NCI-H1694 treated with DMSO at 0.1 percent for 48 hours (cell line): ENCODE results near the gene ATP4B.
A peak's percentile ranks its signal among the peaks of the same experiment; 100 is the strongest.

Source experiments
- DNase-seq: peaks from one replicate; lab custom pipeline; 2025; lab: John Stamatoyannopoulos, UW

The ATP4B gene

GRCh38 chr13:113657851-113658741 lies at the start of gene ATP4B:
Gene ATP4B, minus strand, starts transcription at chr13:113658198. Its CDS starts 54 bp downstream, at chr13:113658144.
- no peak for DNase-seq

DNA sequence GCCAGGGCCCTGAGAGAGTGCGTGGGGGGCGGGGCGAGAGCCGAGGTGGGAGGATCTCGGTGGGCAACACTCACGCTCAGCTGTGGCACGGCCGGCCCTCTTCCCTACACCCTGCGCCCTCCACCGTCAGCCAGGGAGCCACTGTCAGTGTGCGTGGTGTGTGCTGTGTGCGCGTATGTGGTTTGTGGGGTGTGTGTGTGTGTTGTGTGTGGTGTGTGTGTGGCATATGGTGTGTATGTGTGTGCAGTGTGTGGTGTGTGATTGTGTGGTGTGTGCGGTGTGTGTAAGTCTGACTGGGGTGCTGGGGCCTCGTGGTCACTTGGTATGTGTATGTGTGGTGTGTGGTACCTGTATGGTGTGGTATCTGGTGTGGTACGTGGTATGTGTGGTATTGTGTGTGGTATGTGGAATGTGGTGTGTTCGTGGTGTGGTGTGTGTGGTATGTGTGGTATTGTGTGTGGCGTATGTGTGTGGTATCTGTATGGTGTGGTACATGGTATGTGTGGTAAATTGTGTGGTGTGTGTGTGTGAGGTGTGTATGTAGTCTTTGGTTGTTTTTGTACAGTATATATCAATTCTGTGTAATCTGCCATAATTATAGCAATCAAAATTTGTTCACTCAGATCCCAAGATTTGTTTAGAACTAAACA lies 14.1 kb upstream of the ATP4B start:
- no peak for DNase-seq

DNA sequence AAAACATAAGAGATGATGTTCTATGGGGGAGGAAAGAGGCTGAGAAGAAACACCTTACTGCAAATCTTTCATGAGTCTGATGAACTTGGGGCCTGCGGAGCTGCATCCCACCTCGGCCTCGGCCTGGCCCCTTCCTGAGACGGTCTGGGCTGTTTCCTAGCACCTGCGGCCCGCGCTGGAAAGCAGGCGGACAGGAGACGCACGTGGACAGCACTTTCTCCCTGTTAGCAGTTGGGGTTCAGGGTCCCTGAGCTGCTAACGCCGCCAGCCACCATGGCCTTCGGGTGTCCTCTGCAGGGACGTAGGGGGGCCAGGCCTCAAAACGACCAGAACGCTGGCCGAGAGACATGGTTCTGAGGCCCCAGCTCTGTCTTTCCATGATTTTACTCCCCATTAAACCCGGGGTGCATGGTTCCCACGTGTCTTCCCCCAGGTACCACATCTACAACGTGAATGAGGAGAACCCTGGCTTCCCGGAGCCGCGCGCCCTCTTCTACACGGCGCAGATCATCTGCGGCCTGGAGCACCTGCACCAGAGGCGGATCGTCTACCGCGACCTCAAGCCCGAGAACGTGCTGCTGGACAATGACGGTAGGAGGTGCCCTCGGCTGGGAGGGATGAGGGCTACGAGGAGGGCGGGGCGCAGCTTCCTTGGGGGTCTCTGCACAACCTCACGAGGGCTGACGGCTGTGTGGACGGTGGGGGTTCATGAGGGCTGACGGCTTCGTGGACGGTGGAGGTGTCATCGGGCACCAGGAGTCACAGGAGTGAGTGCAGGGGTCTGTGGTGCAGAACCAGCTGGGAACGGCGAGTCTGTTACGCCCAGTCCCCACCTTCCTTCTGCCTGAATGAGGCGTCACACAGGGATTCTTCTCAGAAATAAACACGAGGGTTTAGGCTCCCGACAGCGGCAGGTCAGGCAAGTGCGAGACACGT lies 13.3 kb upstream of the ATP4B start:
- DNase-seq: no peak

- DNase-seq: no peak
Measured at GRCh38 chr13:113670541-113670940, 12.5 kb upstream of the ATP4B start.

DNA sequence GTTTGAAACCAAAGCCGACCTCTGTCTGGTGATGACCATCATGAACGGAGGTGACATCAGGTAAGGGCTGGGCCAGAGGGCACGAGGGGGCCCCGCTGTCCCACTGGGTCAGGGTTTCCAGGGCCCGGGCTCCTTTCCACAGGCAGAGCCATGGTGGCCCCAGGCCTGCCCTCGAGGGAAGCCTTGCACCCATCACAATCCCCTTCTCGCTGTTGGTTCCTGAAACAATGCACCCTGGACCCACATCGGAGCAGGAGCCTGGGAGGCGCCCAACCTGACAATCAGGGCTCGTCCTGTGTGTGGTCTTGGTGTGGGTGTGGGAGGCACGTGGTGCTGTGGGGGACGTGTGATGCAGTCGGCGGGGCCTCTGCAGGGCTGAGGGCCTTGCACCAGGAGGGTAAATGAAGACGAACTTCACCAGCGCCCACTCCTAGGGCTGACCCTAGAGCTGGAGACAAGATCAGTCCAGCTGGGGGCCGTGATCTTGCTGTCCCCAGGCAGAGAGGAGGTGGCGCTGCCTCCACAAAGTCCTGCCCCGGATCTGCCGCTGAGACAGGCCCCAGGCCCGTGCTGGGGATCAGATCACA lies 11.8 kb upstream of the ATP4B start:
- no peak for DNase-seq

DNA sequence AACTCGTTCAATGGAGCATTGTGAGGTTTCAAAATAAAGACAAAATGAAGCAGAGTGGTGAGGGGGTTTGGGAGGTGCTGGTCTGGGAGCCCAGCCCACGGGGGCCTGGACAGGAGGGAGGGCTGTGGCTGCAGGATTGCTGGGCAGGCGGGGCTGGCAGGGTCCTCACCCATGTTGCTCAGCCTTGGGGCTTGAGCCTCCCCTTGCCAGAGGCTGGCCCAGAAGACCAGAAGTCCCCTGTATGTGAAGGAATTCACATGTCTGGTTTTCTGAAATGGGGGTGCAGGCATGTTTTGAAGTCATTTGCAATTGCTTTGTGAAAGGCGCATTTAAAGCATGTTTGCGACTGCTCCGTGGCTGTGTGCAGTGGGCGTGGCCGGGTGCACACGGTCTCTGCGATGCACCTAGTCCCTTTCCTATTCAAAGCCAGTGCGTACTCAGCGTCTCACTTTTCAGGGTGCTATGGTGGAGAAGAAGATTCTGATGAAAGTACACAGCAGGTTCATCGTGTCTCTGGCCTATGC lies 11.3 kb upstream of the ATP4B start:
- DNase-seq: no peak

- no peak for DNase-seq
Measured at GRCh38 chr13:113668491-113668971, 10.5 kb upstream of the ATP4B start.

- DNase-seq: no peak
Measured at GRCh38 chr13:113667771-113668490, 9.9 kb upstream of the ATP4B start.

DNA sequence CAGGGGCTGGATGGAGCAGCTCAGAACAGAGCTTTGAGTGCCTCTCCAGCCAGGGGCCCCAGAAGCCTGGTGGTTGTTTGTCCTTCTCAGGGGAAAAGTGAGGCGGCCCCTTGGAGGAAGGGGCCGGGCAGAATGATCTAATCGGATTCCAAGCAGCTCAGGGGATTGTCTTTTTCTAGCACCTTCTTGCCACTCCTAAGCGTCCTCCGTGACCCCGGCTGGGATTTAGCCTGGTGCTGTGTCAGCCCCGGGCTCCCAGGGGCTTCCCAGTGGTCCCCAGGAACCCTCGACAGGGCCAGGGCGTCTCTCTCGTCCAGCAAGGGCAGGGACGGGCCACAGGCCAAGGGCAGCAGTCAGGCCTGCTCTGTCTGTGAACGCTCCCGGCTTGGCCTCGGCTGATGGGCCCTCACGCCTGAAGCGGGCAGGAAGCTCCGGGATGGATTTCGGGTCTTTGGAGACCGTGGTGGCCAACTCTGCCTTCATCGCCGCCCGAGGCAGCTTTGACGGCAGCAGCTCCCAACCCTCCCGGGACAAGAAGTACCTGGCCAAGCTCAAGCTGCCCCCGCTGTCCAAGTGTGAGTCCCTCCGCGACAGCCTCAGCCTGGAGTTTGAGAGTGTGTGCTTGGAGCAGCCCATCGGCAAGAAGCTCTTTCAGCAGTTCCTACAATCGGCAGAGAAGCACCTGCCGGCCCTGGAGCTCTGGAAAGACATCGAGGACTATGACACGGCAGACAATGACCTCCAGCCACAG lies 9.1 kb upstream of the ATP4B start, which contains the start of gene GRK1:
GRK1 (plus strand) TSS at position 269 of the 751 bp plus-strand sequence; CDS start at position 437, 168 bp downstream.
- no peak for DNase-seq

DNA sequence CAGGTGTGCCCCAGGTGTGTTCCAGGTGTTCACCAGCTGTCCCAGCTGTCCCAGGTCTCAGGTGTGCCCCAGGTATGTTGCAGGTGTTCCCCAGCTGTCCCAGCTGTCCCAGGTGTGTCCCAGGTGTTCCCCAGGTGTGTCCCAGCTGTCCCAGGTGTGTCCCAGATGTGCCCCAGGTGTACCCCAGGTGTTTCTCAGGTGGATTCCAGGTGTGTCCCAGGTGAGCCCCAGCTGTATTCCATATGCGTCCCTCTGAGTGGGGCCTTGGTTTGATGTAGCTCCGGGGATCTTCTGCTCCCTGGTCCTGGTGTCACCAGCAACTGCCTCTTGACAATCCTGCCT lies 8.3 kb upstream of the ATP4B start:
- no peak for DNase-seq

GRCh38 chr13:113665597-113666328 lies 7.8 kb upstream of the ATP4B start:
- no peak for DNase-seq

- no peak for DNase-seq
Measured at GRCh38 chr13:113664751-113665596, 7.0 kb upstream of the ATP4B start.

DNA sequence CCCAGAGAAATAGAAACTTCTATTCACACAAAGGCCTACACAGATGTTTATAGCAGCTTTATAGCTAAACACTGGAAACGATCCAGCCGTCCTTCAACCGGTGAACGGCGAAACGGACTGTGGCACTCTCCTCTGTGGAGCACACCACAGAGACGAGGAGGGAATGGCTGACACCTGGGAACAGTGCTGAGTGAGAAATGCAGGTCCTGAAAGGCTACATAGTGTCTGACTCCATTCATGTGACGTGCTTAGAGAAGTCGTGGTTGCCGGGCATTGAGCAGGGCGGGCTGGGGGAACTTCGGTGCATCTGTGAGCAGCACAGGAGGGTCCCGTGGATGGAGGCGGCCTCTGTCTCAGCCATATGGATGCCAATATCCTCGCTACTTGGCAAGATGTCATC lies 5.9 kb upstream of the ATP4B start:
- DNase-seq: peak; percentile 62

- DNase-seq: no peak
Measured at GRCh38 chr13:113661509-113661908, 3.5 kb upstream of the ATP4B start.

DNA sequence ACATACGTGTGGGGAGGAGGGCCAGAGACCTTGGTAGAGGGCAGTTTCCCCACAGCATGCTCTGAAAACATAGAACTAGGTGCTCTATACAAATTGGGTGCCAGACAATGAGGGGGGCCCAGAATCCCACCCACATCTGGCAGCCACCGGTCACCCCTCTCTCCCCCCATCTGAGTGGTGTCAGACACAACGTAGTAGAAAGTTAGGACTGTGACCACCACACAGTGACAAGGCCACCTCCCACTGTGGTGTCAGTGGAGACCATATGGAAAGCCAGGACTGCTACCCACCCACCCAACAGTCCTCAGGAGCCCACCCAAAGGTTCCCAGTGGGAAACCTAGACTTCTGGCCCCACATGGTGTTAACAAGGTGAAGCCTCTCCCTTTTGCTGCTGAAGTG lies 2.1 kb upstream of the ATP4B start:
- no peak for DNase-seq

DNA sequence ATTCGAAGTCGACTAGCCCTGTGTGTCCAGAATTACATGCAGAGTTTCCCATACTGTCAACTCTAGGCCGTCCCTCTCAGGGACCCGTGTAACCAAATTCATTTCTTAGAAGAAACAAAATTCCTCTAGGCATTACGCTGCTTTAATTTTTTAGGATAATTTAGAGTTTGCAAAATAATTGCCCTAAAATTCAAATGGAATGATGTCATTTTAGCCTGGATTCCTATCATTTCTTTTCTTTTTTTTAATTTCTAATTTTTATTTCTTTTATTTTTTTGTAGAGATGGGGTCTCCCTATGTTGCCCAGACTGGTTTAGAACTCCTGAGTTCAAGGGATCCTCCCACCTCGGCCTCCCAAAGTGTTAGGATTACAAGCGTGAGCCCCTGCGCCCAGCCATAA lies 1.3 kb upstream of the ATP4B start:
- DNase-seq: no peak

GRCh38 chr13:113658836-113659235 lies 838 bp upstream of the ATP4B start:
- no peak for DNase-seq
